T-cell (primary cell): Measurements from ENCODE around the gene IRX4. TPM values are rescaled to one million over a fixed set of nuclear protein-coding genes. Genes with fewer than 3 reads are reported as not detected.
A peak's percentile ranks its signal among the peaks of the same experiment; 100 is the strongest.

Experiments
- ATAC-seq, 4 experiments: fragments of 200-7000 bp in 3 of 4; fragments of 150-1000 bp in 1 of 4; cut with Tn5 transposase; replicated peaks in 1 of 4; 1 replicate in 3 of 4; 2 replicates in 1 of 4; pipeline ENCODE4 v1.10.0; 2021; ENCODE audit warnings: moderate library complexity in 3 of 4, mild to moderate bottlenecking in 2 of 4, moderate number of reproducible peaks in 1 of 4
- CTCF ChIA-PET, 2 donors: fragments of 300-600 bp; sonication (Branson Sonifier 250); formaldehyde crosslinking; loops; one replicate each; lab custom pipeline; 2022; ENCODE audit warnings: antibody characterized with exemption in 2 of 2; lab: Charles Lee
- POLR2A ChIA-PET, 2 donors: fragments of 300-600 bp; sonication (Branson Sonifier 250); formaldehyde crosslinking; loops; one replicate each; lab custom pipeline; 2022; ENCODE audit warnings: antibody characterized with exemption in 2 of 2; lab: Charles Lee
- DNase-seq, 35 experiments: peaks; one replicate each; pipeline versions ENCODE4 v3.0.0 to v3.0.0-alpha.2; 2013 to 2023
- H3K27ac ChIP-seq: one replicate; pipeline ENCODE4 v1.5.1; 2013; ENCODE audit warnings: low read length
- H3K27me3 ChIP-seq, 2 experiments: replicated peaks in 1 of 2; 1 replicate in 1 of 2; 2 replicates in 1 of 2; pipeline versions ENCODE4 v1.6.1 to v1.7.0; 2013; ENCODE audit warnings: low read length in 1 of 2, mixed read lengths in 1 of 2; ENCODE audit not compliant: control insufficient read depth in 2 of 2, insufficient read depth in 2 of 2; ENCODE audit errors: extremely low read depth in 1 of 2
- H3K36me3 ChIP-seq, 2 donors: 1 replicate in 1 of 2; 2 replicates in 1 of 2; pipeline versions ENCODE4 v1.6.1 to v1.7.0; 2013; ENCODE audit warnings: low read length in 1 of 2; ENCODE audit not compliant: control insufficient read depth in 2 of 2, insufficient read depth in 1 of 2; ENCODE audit errors: extremely low read depth in 1 of 2
- H3K4me1 ChIP-seq, 2 experiments: 1 replicate in 1 of 2; 2 replicates in 1 of 2; pipeline versions ENCODE4 v1.6.1 to v1.7.0; 2013; ENCODE audit warnings: low read length in 2 of 2, mixed read lengths in 1 of 2; ENCODE audit not compliant: insufficient read depth in 2 of 2, control insufficient read depth in 1 of 2; ENCODE audit errors: extremely low read depth in 1 of 2
- H3K4me3 ChIP-seq, 2 donors: 1 replicate in 1 of 2; 2 replicates in 1 of 2; pipeline versions ENCODE4 v1.5.1 to v1.7.0; 2013; ENCODE audit warnings: mild to moderate bottlenecking in 2 of 2, low read length in 1 of 2, moderate library complexity in 1 of 2; ENCODE audit not compliant: control insufficient read depth in 1 of 2; ENCODE audit errors: extremely low read depth in 1 of 2
- H3K9me3 ChIP-seq: 2 replicates; pipeline ENCODE4 v1.7.0; 2013
- H3K27ac Mint-ChIP-seq, 2 donors: one replicate each; pipeline ENCODE4 v1.8.0; 2020 to 2021; ENCODE audit warnings: mild to moderate bottlenecking in 2 of 2, mixed read lengths in 2 of 2
- H3K27me3 Mint-ChIP-seq, 2 donors: one replicate each; pipeline ENCODE4 v1.8.0; 2021 to 2022; ENCODE audit warnings: mixed read lengths in 2 of 2
- H3K36me3 Mint-ChIP-seq: one replicate; pipeline ENCODE4 v1.8.0; 2021; ENCODE audit warnings: mixed read lengths
- H3K4me1 Mint-ChIP-seq, 3 donors: one replicate each; pipeline ENCODE4 v1.8.0; 2020 to 2022; ENCODE audit warnings: mixed read lengths in 3 of 3, mild to moderate bottlenecking in 1 of 3
- H3K4me3 Mint-ChIP-seq, 3 donors: one replicate each; pipeline ENCODE4 v1.8.0; 2020 to 2022; ENCODE audit warnings: mild to moderate bottlenecking in 3 of 3, mixed read lengths in 3 of 3, moderate library complexity in 3 of 3
- H3K9me3 Mint-ChIP-seq, 3 donors: one replicate each; pipeline ENCODE4 v1.8.0; 2020 to 2022; ENCODE audit warnings: mixed read lengths in 3 of 3
- WGBS: methylation state at CpG from one replicate; pipeline ENCODE4 v1.1.5; 2013; ENCODE audit warnings: missing lambda C conversion rate; ENCODE audit not compliant: insufficient coverage; 5-methylcytosine and 5-hydroxymethylcytosine counted together
- total RNA-seq, 35 experiments: library from RNA in 6 of 35; stranded (reverse) in 6 of 35; fragments of 120-200 nt in 1 of 35; gene quantifications; one replicate each; pipeline versions ENCODE4 v1.2.1 to v1.2.4 and lab custom pipeline; 2013 to 2026

IRX4 gene
- total RNA-seq, 5 donors from 2014 or later (not counting 1 experiment from before 2014, with no cell fraction given): not detected

DNA sequence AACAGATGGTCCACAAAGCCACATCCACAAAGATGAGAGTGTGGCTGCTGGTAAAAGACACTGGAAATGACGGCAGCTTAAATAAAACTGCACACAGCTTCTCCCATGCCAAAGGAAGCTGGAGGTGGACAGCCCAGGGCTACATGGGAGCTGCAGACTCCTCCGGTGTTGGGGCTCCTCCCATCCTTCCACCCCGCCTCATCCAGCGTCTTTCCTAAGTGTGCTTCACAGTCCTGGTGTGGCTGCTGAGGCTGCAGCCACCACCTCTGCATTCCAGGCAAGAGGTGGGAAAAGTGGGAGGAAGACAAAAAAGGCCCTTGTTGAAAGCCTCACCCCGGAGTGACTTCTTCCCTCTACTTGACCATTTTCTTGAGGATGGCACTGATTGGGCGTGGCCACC, 37.0 kb upstream of the IRX4 start:
- Histone ChIP-seq H3K36me3 (no peaks in the 10 kb centered on the region), H3K27ac (no peak overlapping the region), H3K4me3 (no peak overlapping the region), H3K9me3 (no peaks in the 10 kb centered on the region), H3K27me3 (peaks cover 0 to 33% of the 10 kb centered on the region in 2 experiments), H3K4me1 (no peaks in the 10 kb centered on the region)
- CTCF ChIA-PET: no interaction called here
- ATAC-seq (no peak), DNase-seq (no peak)
- POLR2A ChIA-PET: no interaction called here
- no peak overlapping the region for H3K4me3 Mint-ChIP-seq
- peaks cover 12 to 14% of the 10 kb centered on the region in 2 donors for H3K27me3 Mint-ChIP-seq
- no peak overlapping the region for H3K27ac Mint-ChIP-seq
- no peaks in the 10 kb centered on the region for H3K36me3 Mint-ChIP-seq
- WGBS: 83% methylated on average over 1 of the region's 6 CpGs
- H3K4me1 Mint-ChIP-seq: no peaks in the 10 kb centered on the region
- H3K9me3 Mint-ChIP-seq: no peaks in the 10 kb centered on the region

DNA sequence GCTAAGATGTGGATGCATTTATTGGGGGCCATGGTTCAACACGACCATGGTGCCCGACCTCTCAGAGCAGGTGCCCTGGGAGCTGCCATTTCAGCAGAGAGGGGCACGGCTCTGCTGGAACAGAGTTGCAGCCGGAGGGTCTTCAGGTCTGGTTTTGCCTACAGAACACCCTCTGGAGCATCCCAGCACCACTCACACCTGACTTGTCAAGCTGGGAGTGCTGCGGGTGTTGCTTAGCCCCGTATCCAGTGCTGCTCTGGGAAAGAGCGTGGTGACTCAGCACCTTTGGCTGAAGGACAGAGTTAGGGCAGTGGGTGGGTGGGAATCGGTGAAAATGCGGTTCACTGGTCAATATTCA, 36.5 kb upstream of the IRX4 start:
- peaks cover 0 to 2% (median 0%) of the 10 kb centered on the region in 3 donors for H3K9me3 Mint-ChIP-seq
- H3K36me3 ChIP-seq: no peaks in the 10 kb centered on the region
- H3K27ac Mint-ChIP-seq: no peak overlapping the region
- ATAC-seq (no peak), DNase-seq (no peak)
- peaks cover 0 to 36% of the 10 kb centered on the region in 2 experiments for H3K27me3 ChIP-seq
- H3K4me1 Mint-ChIP-seq: no peaks in the 10 kb centered on the region
- peaks cover 12 to 14% of the 10 kb centered on the region in 2 donors for H3K27me3 Mint-ChIP-seq
- no peaks in the 10 kb centered on the region for H3K9me3 ChIP-seq
- no peak overlapping the region for H3K4me3 Mint-ChIP-seq
- 74% methylated on average over 9 of the region's 9 CpGs for WGBS
- H3K36me3 Mint-ChIP-seq: no peaks in the 10 kb centered on the region
- CTCF ChIA-PET: no interaction called here
- H3K4me1 ChIP-seq: no peaks in the 10 kb centered on the region
- no peak overlapping the region for H3K4me3 ChIP-seq
- no peak overlapping the region for H3K27ac ChIP-seq
- POLR2A ChIA-PET: no interaction called here

- WGBS: 72% methylated on average over 13 of the region's 18 CpGs
- peaks cover 8 to 10% of the 10 kb centered on the region in 2 donors for H3K27me3 Mint-ChIP-seq
- Histone ChIP-seq H3K9me3 (no peaks in the 10 kb centered on the region), H3K27ac (no peak overlapping the region), H3K36me3 (no peaks in the 10 kb centered on the region), H3K4me3 (no peak overlapping the region), H3K4me1 (no peaks in the 10 kb centered on the region), H3K27me3 (peaks cover 0 to 31% of the 10 kb centered on the region in 2 experiments)
- ATAC-seq (peak in 1 of 4 experiments; percentile 13), DNase-seq (no peak)
- H3K4me1 Mint-ChIP-seq: no peaks in the 10 kb centered on the region
- no peak overlapping the region for H3K4me3 Mint-ChIP-seq
- H3K27ac Mint-ChIP-seq: no peak overlapping the region
- POLR2A ChIA-PET: no interaction called here
- CTCF ChIA-PET: no interaction called here
- peaks cover 0 to 2% (median 0%) of the 10 kb centered on the region in 3 donors for H3K9me3 Mint-ChIP-seq
- no peaks in the 10 kb centered on the region for H3K36me3 Mint-ChIP-seq
Observed at GRCh38 chr5:1918488-1919208, 35.9 kb upstream of the IRX4 start.

DNA sequence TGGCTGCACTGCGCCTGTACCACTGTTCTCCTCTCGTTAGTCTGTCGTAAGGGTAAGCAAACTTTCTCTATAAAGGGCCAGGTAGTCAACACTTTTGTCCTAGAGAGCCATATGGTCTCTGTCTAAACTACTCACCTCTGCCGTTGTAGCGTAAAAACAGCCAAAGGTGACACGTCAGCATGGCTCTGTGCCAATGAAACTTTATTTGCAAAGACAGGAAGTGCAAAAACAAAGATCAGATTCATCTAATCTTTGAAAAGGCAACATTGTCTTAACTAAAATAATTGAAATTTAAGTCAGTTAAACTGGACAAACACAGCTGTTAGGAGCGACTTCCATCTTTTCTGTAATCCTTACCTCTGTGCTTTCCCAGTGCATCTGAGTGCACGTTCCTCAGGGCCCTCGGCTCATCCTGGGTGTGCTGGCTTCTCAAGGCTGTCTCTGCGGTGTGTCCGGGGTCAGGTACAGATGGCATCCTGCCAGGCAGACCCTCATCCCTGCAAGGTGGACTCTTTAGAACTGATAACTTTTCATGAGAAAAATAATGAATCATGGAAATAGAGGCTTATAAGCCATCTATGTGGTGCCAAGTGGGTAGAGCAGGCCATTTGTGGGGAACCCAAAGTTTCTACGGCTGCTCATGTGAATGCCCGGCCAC, 35.2 kb upstream of the IRX4 start:
- Mint-ChIP-seq H3K27ac (no peak overlapping the region), H3K9me3 (peaks cover 0 to 2% (median 0%) of the 10 kb centered on the region in 3 donors), H3K4me3 (no peak overlapping the region), H3K4me1 (no peaks in the 10 kb centered on the region), H3K27me3 (peaks cover 8 to 10% of the 10 kb centered on the region in 2 donors), H3K36me3 (no peaks in the 10 kb centered on the region)
- Histone ChIP-seq H3K4me3 (no peak overlapping the region), H3K27ac (no peak overlapping the region), H3K27me3 (peaks cover 0 to 27% of the 10 kb centered on the region in 2 experiments), H3K36me3 (no peaks in the 10 kb centered on the region), H3K4me1 (no peaks in the 10 kb centered on the region), H3K9me3 (no peaks in the 10 kb centered on the region)
- no peak for DNase-seq
- WGBS: 76% methylated on average over 11 of the region's 13 CpGs
- no peak for ATAC-seq
- POLR2A ChIA-PET: no interaction called here
- CTCF ChIA-PET: no interaction called here

DNA sequence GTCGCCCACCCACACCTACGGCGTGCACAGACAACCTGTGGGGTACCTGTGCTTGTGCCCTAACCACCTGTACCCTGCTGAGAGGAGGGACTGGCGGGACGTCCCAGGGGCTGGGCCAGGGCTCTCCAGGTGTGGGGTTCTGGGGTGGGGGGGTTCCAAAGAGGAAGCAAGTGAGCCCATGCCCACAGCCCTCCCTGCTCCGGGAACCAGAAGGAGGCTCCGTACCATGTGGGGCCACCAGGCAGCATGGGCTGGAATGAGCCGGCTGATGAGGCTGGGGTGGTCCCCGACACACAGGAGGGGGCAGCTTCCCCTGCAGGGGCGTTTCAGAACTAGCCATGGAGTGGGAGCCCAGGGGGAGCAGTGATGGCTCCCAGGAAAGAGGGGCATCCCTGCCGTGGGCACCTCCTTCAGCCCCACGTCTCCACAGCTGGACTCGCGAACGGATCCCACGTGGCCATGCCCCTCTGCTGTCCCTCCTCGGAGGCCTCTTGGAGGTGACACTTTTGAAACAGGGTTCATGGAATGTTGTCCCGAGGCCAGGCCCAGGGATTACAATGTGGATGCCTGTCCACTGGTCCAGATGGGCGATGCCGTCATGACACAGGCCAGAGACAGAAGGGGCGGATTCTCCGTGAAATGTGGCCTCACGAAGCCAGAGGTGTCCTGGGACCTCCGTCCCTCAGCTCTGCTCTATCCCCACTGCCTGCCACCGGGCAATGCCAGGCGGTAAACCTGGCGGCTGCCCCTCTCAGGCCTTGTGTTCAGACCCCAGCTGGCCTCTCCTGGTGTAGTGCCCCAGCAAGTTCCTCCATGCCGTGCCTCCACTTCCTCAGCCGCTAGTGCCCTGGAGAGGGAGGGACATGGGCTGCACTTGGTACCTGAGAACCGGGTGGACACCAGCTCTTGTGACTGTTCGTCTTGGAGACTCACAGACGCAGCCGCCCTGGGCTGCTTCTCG, 33.6 kb upstream of the IRX4 start:
- no peaks in the 10 kb centered on the region for H3K36me3 Mint-ChIP-seq
- H3K4me3 ChIP-seq: no peak overlapping the region
- no peaks in the 10 kb centered on the region for H3K9me3 ChIP-seq
- H3K27me3 ChIP-seq: peaks cover 0 to 27% of the 10 kb centered on the region in 2 experiments
- H3K27me3 Mint-ChIP-seq: peaks cover 8% of the 10 kb centered on the region in 2 donors
- WGBS: 82% methylated on average over 29 of the region's 34 CpGs
- no peak overlapping the region for H3K27ac Mint-ChIP-seq
- ChIA-PET POLR2A (no interaction called here), CTCF (interaction anchor here in 1 of 2 donors (0.6 kb wide), 1 partner anchor 937 kb away, joined by 3 read pairs; no protein-coding TSS in a partner anchor)
- peak in 1 of 35 experiments; percentile 5 for DNase-seq
- no peak overlapping the region for H3K4me3 Mint-ChIP-seq
- no peaks in the 10 kb centered on the region for H3K36me3 ChIP-seq
- H3K27ac ChIP-seq: no peak overlapping the region
- peaks cover 0 to 2% (median 0%) of the 10 kb centered on the region in 3 donors for H3K9me3 Mint-ChIP-seq
- no peaks in the 10 kb centered on the region for H3K4me1 Mint-ChIP-seq
- ATAC-seq: no peak
- H3K4me1 ChIP-seq: no peaks in the 10 kb centered on the region

DNA sequence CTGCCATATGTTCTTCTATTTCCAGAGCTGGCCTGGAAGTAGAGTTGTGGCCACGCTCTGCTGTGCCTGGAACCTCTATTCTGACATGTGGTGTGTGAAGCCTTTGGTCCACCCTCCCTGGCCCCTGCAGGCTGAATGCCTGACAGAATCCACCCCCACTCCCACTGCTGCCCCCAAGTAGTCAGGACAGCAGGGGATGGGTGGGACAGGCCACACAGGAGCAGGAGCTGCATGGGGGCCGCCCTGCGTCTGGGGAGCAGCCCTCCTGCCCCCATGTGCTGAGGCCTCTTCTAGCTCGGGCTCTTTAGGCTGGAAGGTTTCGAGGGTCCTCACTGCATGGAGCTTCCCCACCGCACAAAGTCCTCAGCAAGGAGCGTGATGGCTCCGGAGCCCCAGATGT, 32.6 kb upstream of the IRX4 start:
- Mint-ChIP-seq H3K27ac (no peak overlapping the region), H3K27me3 (peaks cover 8% of the 10 kb centered on the region in 2 donors), H3K9me3 (peaks cover 0 to 2% (median 0%) of the 10 kb centered on the region in 3 donors), H3K4me1 (no peaks in the 10 kb centered on the region), H3K36me3 (no peaks in the 10 kb centered on the region), H3K4me3 (no peak overlapping the region)
- ChIA-PET POLR2A (no interaction called here), CTCF (no interaction called here)
- H3K4me1 ChIP-seq: no peaks in the 10 kb centered on the region
- H3K27ac ChIP-seq: no peak overlapping the region
- H3K9me3 ChIP-seq: no peaks in the 10 kb centered on the region
- no peak for DNase-seq
- ATAC-seq: no peak
- H3K27me3 ChIP-seq: peaks cover 0 to 27% of the 10 kb centered on the region in 2 experiments
- 89% methylated on average over 8 of the region's 8 CpGs for WGBS
- no peak overlapping the region for H3K4me3 ChIP-seq
- H3K36me3 ChIP-seq: no peaks in the 10 kb centered on the region
